HepG2 (cell line): ENCODE data around the gene CELF6. TPM values are rescaled to one million over a fixed set of nuclear protein-coding genes. Genes with fewer than 3 reads are reported as not detected.

Experiments
- polyA plus RNA-seq, 8 experiments: library from polyadenylated mRNA; depleted of rRNA in 3 of 8; stranded (reverse) in 7 of 8; unstranded in 1 of 8; fragments of >200 nt; fragmentation: Illumina TruSeq in 4 of 8; extraction: Trizol in 4 of 8; gene quantifications; 2 replicates each; pipeline versions ENCODE4 v1.2.1 to v1.2.3, GENCODE V29; 2011 to 2016; ENCODE audit warnings: low read depth in 4 of 8, missing spikeins in 1 of 8, mixed read lengths in 1 of 8; ENCODE audit not compliant: insufficient read depth in 1 of 8
- total RNA-seq, 5 experiments: library from RNA; depleted of rRNA; stranded (reverse); fragments of >200 nt; fragmentation: Illumina TruSeq; extraction: Trizol; gene quantifications; 2 replicates each; pipeline ENCODE4 v1.2.3, GENCODE V29; 2016; ENCODE audit warnings: low read depth in 1 of 5

CELF6 gene
- total and polyA plus RNA-seq, 2 of the 13 experiments (the other 11 are each of a cell fraction or from before 2014, with no cell fraction given): 0.49 to 0.94 TPM

Other genes starting within 250 kb of the CELF6 start
- 12.9 and 15.3 TPM in 2 replicates for gene MYO9A, start 202.0 kb downstream of the CELF6 start, total RNA-seq (2016; rRNA removed; fragmentation: Illumina TruSeq; extraction: Trizol)
- gene MYO9A, start 202.0 kb downstream of the CELF6 start, polyA plus RNA-seq (2011; rRNA removed): 4.8 and 5.8 TPM in 2 replicates
- gene SENP8, start 201.8 kb downstream of the CELF6 start, total RNA-seq (2016; rRNA removed; fragmentation: Illumina TruSeq; extraction: Trizol): 2.7 and 4.2 TPM in 2 replicates
- 2.8 and 3.0 TPM in 2 replicates for gene SENP8, start 201.8 kb downstream of the CELF6 start, polyA plus RNA-seq (2011; rRNA removed)
- gene GRAMD2A, start 122.4 kb downstream of the CELF6 start, total RNA-seq (2016; rRNA removed; fragmentation: Illumina TruSeq; extraction: Trizol): 0.32 TPM in 1 of 2 replicates, not detected in the other
- 0.04 and 0.13 TPM in 2 replicates for gene GRAMD2A, start 122.4 kb downstream of the CELF6 start, polyA plus RNA-seq (2011; rRNA removed)
- gene PKM, start 89.0 kb downstream of the CELF6 start, total RNA-seq (2016; rRNA removed; fragmentation: Illumina TruSeq; extraction: Trizol): 488 and 574 TPM in 2 replicates
- 766 and 780 TPM in 2 replicates for gene PKM, start 89.0 kb downstream of the CELF6 start, polyA plus RNA-seq (2011; rRNA removed)
- gene PARP6, start 47.6 kb downstream of the CELF6 start, total RNA-seq (2016; rRNA removed; fragmentation: Illumina TruSeq; extraction: Trizol): 0.22 TPM in 1 of 2 replicates, not detected in the other
- 0.87 and 1.3 TPM in 2 replicates for gene PARP6, start 47.6 kb downstream of the CELF6 start, polyA plus RNA-seq (2011; rRNA removed)
- 47.4 and 106 TPM in 2 replicates for gene HEXA, start 55.9 kb upstream of the CELF6 start, total RNA-seq (2016; rRNA removed; fragmentation: Illumina TruSeq; extraction: Trizol)
- gene HEXA, start 55.9 kb upstream of the CELF6 start, polyA plus RNA-seq (2011; rRNA removed): 215 and 219 TPM in 2 replicates
- gene TMEM202, start 78.1 kb upstream of the CELF6 start, total RNA-seq (2016; rRNA removed; fragmentation: Illumina TruSeq; extraction: Trizol): not detected in 2 replicates
- gene TMEM202, start 78.1 kb upstream of the CELF6 start, polyA plus RNA-seq (2011; rRNA removed): not detected in 2 replicates
- gene ARIH1, start 154.2 kb upstream of the CELF6 start, total RNA-seq (2016; rRNA removed; fragmentation: Illumina TruSeq; extraction: Trizol): 59.8 and 86.6 TPM in 2 replicates
- 38.8 TPM in 2 replicates for gene ARIH1, start 154.2 kb upstream of the CELF6 start, polyA plus RNA-seq (2011; rRNA removed)